Mesangial cell (primary cell): ENCODE measurements around the gene FMO4. TPM values are rescaled to one million over a fixed set of nuclear protein-coding genes. Genes with fewer than 3 reads are reported as not detected.

ENCODE experiments used
- total RNA-seq: library from RNA; depleted of rRNA; stranded (reverse); fragments of >200 nt; gene quantifications from 2 replicates; pipeline ENCODE4 v1.2.3, GENCODE V29; 2015

FMO4 gene, protein sequence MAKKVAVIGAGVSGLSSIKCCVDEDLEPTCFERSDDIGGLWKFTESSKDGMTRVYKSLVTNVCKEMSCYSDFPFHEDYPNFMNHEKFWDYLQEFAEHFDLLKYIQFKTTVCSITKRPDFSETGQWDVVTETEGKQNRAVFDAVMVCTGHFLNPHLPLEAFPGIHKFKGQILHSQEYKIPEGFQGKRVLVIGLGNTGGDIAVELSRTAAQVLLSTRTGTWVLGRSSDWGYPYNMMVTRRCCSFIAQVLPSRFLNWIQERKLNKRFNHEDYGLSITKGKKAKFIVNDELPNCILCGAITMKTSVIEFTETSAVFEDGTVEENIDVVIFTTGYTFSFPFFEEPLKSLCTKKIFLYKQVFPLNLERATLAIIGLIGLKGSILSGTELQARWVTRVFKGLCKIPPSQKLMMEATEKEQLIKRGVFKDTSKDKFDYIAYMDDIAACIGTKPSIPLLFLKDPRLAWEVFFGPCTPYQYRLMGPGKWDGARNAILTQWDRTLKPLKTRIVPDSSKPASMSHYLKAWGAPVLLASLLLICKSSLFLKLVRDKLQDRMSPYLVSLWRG
- total RNA-seq, result 0.49 and 1.0 TPM in 2 replicates

DNA sequence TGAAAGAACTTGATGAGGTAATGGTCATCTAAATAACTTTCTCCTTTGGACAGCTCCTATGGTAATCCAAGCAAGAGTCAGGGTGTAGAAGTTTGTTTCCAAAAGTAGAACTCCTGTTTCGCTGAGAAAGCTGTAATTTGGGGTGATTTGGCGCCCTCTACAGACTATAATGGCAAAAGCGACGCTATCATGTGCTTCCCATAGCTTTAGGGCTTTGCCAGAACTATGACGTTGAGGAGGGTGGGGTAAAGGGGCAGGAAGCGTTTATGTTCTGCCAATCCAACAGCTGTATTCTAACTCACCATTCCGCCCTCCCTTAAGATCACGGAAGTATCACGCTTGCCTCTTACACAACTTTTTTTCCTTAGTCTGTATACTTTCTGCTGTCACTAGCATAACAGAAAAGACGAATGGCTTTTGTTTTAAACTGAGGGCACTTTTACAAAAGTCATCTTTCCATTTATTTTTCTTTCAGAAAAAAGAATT, at the start of gene FMO4:
Gene FMO4, plus strand, starts transcription at position 349 of the 486 bp plus-strand sequence. CDS start 5,643 bp downstream, outside the sequence.

Other genes starting within 250 kb of the FMO4 start
- gene FMO3, start 223.3 kb upstream of the FMO4 start, total RNA-seq, result 0.13 TPM in 1 of 2 replicates, not detected in the other
- gene FMO2, start 128.9 kb upstream of the FMO4 start, total RNA-seq, result not detected in 2 replicates
- gene FMO1, start 65.7 kb upstream of the FMO4 start, total RNA-seq, result not detected in 2 replicates
- gene PRRC2C, start 171.3 kb downstream of the FMO4 start, total RNA-seq, result 66.3 and 69.1 TPM in 2 replicates